SIG-M5 treated with dmso at 0.1 percent for 504 hours (cell line): ENCODE measurements around the gene CCR9.
"Not testable (repeated sequence)": the region's sequence is repeated elsewhere in the genome, so short reads cannot be mapped to it uniquely, and the experiment has no call there.

ENCODE experiments used
- DNase-seq: peaks from one replicate; lab custom pipeline; 2025; ENCODE audit not compliant: unreplicated experiment; lab: John Stamatoyannopoulos, UW

CCR9 gene

GRCh38 chr3:45885979-45886705, at the start of gene CCR9:
CCR9 (plus strand) TSS chr3:45886543; CDS start chr3:45894934, 8,391 bp downstream.
- no peak for DNase-seq

- no peak for DNase-seq
Observed at GRCh38 chr3:45838466-45838865, 47.9 kb upstream of the CCR9 start.

GRCh38 chr3:45841420-45841756, 45.0 kb upstream of the CCR9 start:
- DNase-seq = peak; percentile 68

GRCh38 chr3:45841757-45842491, 44.4 kb upstream of the CCR9 start, which contains the start of gene LZTFL1:
LZTFL1 (minus strand) TSS chr3:45842119; CDS start chr3:45841991, 128 bp downstream.
- DNase-seq = peak; percentile 98

- DNase-seq = no peak
Observed at GRCh38 chr3:45842851-45843625, 43.3 kb upstream of the CCR9 start.

- no peak for DNase-seq
Observed at GRCh38 chr3:45844616-45845015, 41.7 kb upstream of the CCR9 start.

- DNase-seq = no peak
Observed at GRCh38 chr3:45848392-45848791, 38.0 kb upstream of the CCR9 start.

GRCh38 chr3:45852828-45853227, 33.5 kb upstream of the CCR9 start:
- DNase-seq = no peak

GRCh38 chr3:45856323-45856722, 30.0 kb upstream of the CCR9 start:
- not testable (repeated sequence) for DNase-seq

GRCh38 chr3:45857024-45857423, 29.3 kb upstream of the CCR9 start:
- DNase-seq = not testable (repeated sequence)

- no peak for DNase-seq
Observed at GRCh38 chr3:45858809-45859543, 27.4 kb upstream of the CCR9 start.

GRCh38 chr3:45860481-45860880, 25.9 kb upstream of the CCR9 start:
- no peak for DNase-seq

- no peak for DNase-seq
Observed at GRCh38 chr3:45861043-45861719, 25.2 kb upstream of the CCR9 start.

GRCh38 chr3:45864760-45865519, 21.4 kb upstream of the CCR9 start:
- DNase-seq = no peak

GRCh38 chr3:45865563-45865962, 20.8 kb upstream of the CCR9 start:
- DNase-seq = no peak

GRCh38 chr3:45868213-45868612, 18.1 kb upstream of the CCR9 start:
- no peak for DNase-seq

GRCh38 chr3:45868650-45869049, 17.7 kb upstream of the CCR9 start:
- no peak for DNase-seq

- DNase-seq = no peak
Observed at GRCh38 chr3:45869638-45870037, 16.7 kb upstream of the CCR9 start.

- DNase-seq = no peak
Observed at GRCh38 chr3:45870099-45870498, 16.2 kb upstream of the CCR9 start.

- no peak for DNase-seq
Observed at GRCh38 chr3:45871780-45872179, 14.6 kb upstream of the CCR9 start.
